OCI-LY1 (cell line): ENCODE results near the gene COL9A3.

ENCODE experiments used
- H2AFZ ChIP-seq: fragments of 200-600 bp; sonication (generic), shearing (Covaris generic); 2 replicates; pipeline ENCODE4 v1.6.0; 2014; ENCODE audit warnings: antibody characterized with exemption, mild to moderate bottlenecking, low read length
- H3F3A ChIP-seq: fragments of 200-600 bp; sonication (generic), shearing (Covaris generic); 2 replicates; pipeline ENCODE4 v1.6.0; 2014; ENCODE audit warnings: mild to moderate bottlenecking, antibody characterized with exemption, low read length, moderate library complexity; ENCODE audit not compliant: insufficient read depth
- H3K27ac ChIP-seq: fragments of 200-600 bp; sonication (generic); 2 replicates; pipeline ENCODE4 v1.5.1; 2014; ENCODE audit warnings: low read length, mixed run types, mild to moderate bottlenecking, low read depth; ENCODE audit not compliant: poor library complexity, severe bottlenecking
- H3K27me3 ChIP-seq: fragments of 200-600 bp; sonication (generic); 2 replicates; pipeline ENCODE4 v1.6.0; 2014; ENCODE audit warnings: antibody characterized with exemption, mild to moderate bottlenecking, low read length, moderate library complexity; ENCODE audit not compliant: insufficient read depth
- H3K36me3 ChIP-seq: fragments of 200-600 bp; sonication (generic); 2 replicates; pipeline ENCODE4 v1.6.1; 2014; ENCODE audit warnings: mild to moderate bottlenecking, antibody characterized with exemption, low read length, moderate library complexity, mixed read lengths; ENCODE audit not compliant: insufficient read depth
- H3K4me1 ChIP-seq: fragments of 200-600 bp; sonication (generic); 2 replicates; pipeline ENCODE4 v1.5.1; 2014; ENCODE audit warnings: mild to moderate bottlenecking, low read length, moderate library complexity; ENCODE audit not compliant: insufficient read depth, severe bottlenecking
- H3K4me2 ChIP-seq: fragments of 200-600 bp; sonication (generic), shearing (Covaris generic); 2 replicates; pipeline ENCODE4 v1.6.1; 2014; ENCODE audit warnings: low read length
- H3K4me3 ChIP-seq: fragments of 200-600 bp; sonication (generic); 2 replicates; pipeline ENCODE4 v1.5.1; 2014; ENCODE audit warnings: low read length, low read depth, mild to moderate bottlenecking, mixed read lengths; ENCODE audit not compliant: poor library complexity, severe bottlenecking
- H3K79me2 ChIP-seq: fragments of 200-600 bp; shearing (Covaris generic); 2 replicates; pipeline ENCODE4 v1.6.1; 2016; ENCODE audit warnings: mixed run types, low read length, mixed read lengths; ENCODE audit not compliant: insufficient read depth
- H3K9ac ChIP-seq: fragments of 200-600 bp; sonication (generic), shearing (Covaris generic); 2 replicates; pipeline ENCODE4 v1.6.1; 2014; ENCODE audit warnings: mild to moderate bottlenecking, low read length, mixed read lengths
- H3K9me2 ChIP-seq: fragments of 200-600 bp; sonication (generic), shearing (Covaris generic); 2 replicates; pipeline ENCODE4 v1.6.1; 2014; ENCODE audit warnings: low read depth, mild to moderate bottlenecking, low read length, mixed read lengths
- H3K9me3 ChIP-seq: fragments of 200-600 bp; shearing (Covaris generic); 2 replicates; pipeline ENCODE4 v1.6.1; 2014; ENCODE audit warnings: low read length, mixed read lengths
- H4K20me1 ChIP-seq: fragments of 200-600 bp; sonication (generic), shearing (Covaris generic); 2 replicates; pipeline ENCODE4 v1.6.0; 2016; ENCODE audit warnings: mild to moderate bottlenecking, low read length; ENCODE audit not compliant: insufficient read depth
- CTCF ChIP-seq: fragments of 200-600 bp; sonication (generic), shearing (Covaris generic); IDR thresholded peaks from 2 replicates; pipeline ENCODE4 v1.5.1; 2017; ENCODE audit warnings: mild to moderate bottlenecking, antibody characterized with exemption, low read length, moderate library complexity, mixed read lengths
- EZH2 ChIP-seq: fragments of 200-600 bp; sonication (generic), shearing (Covaris generic); IDR thresholded peaks from 2 replicates; pipeline ENCODE4 v1.8.0; 2017; ENCODE audit warnings: borderline replicate concordance, mixed run types, mild to moderate bottlenecking, antibody characterized with exemption, low read length, moderate library complexity, mixed read lengths

COL9A3 gene

GRCh38 chr20:62820962-62821725, 4.3 kb downstream of the COL9A3 start:
- H2AFZ ChIP-seq, result no peak overlapping the region
- no peaks in the 10 kb centered on the region for H3K9me2 ChIP-seq
- H3K27me3 ChIP-seq, result no peaks in the 10 kb centered on the region; the same call in 1 of the 2 replicates
- H3K9ac ChIP-seq, result no peak overlapping the region
- no peaks in the 10 kb centered on the region for H3K79me2 ChIP-seq
- no peaks in the 10 kb centered on the region for H3K9me3 ChIP-seq
- no peaks in the 10 kb centered on the region for H3F3A ChIP-seq
- no peak overlapping the region for H3K4me2 ChIP-seq
- no peak overlapping the region for H3K4me3 ChIP-seq
- peaks cover 11% of the 10 kb centered on the region for H3K4me1 ChIP-seq
- H4K20me1 ChIP-seq, result no peaks in the 10 kb centered on the region
- no peaks in the 10 kb centered on the region for H3K36me3 ChIP-seq
- TF ChIP-seq EZH2, result no peak
- TF ChIP-seq CTCF, result no peak
- H3K27ac ChIP-seq, result no peak overlapping the region

GRCh38 chr20:62821726-62822210, 4.9 kb downstream of the COL9A3 start:
- H2AFZ ChIP-seq, result no peak overlapping the region
- H3F3A ChIP-seq, result no peaks in the 10 kb centered on the region
- no peak overlapping the region for H3K27ac ChIP-seq
- H3K9me2 ChIP-seq, result no peaks in the 10 kb centered on the region
- no peaks in the 10 kb centered on the region for H3K36me3 ChIP-seq
- no peaks in the 10 kb centered on the region for H3K9me3 ChIP-seq
- TF ChIP-seq CTCF (no peak), EZH2 (no peak)
- H4K20me1 ChIP-seq, result no peaks in the 10 kb centered on the region
- no peak overlapping the region for H3K9ac ChIP-seq
- H3K79me2 ChIP-seq, result no peaks in the 10 kb centered on the region
- H3K4me1 ChIP-seq, result peaks cover 11% of the 10 kb centered on the region
- H3K27me3 ChIP-seq, result no peaks in the 10 kb centered on the region; the same call in 1 of the 2 replicates
- H3K4me2 ChIP-seq, result no peak overlapping the region
- no peak overlapping the region for H3K4me3 ChIP-seq

- Histone ChIP-seq H3K9me3 (no peaks in the 10 kb centered on the region), H3K9me2 (no peaks in the 10 kb centered on the region), H3K27ac (no peak overlapping the region), H2AFZ (no peak overlapping the region), H3K4me3 (no peak overlapping the region), H3F3A (no peaks in the 10 kb centered on the region), H3K4me1 (peaks cover 11% of the 10 kb centered on the region), H3K9ac (no peak overlapping the region), H3K36me3 (no peaks in the 10 kb centered on the region), H3K4me2 (no peak overlapping the region), H4K20me1 (no peaks in the 10 kb centered on the region), H3K79me2 (no peaks in the 10 kb centered on the region), H3K27me3 (no peaks in the 10 kb centered on the region; the same call in 1 of the 2 replicates)
- no peak for TF ChIP-seq CTCF
- TF ChIP-seq EZH2, result no peak
Observed at GRCh38 chr20:62822239-62822787, 5.5 kb downstream of the COL9A3 start.
